IPS-15b (cell line): ENCODE results near the gene SLC4A11.
A peak's percentile ranks its signal among the peaks of the same experiment; 100 is the strongest.

Experiments used
- H3K27me3 ChIP-seq: one replicate; pipeline ENCODE4 v1.6.1; 2013; ENCODE audit warnings: low read length; ENCODE audit not compliant: control insufficient read depth, insufficient read depth
- H3K36me3 ChIP-seq: one replicate; pipeline ENCODE4 v1.6.1; 2013; ENCODE audit warnings: low read length; ENCODE audit not compliant: control insufficient read depth, insufficient read depth
- H3K4me1 ChIP-seq: one replicate; pipeline ENCODE4 v1.6.1; 2013; ENCODE audit warnings: mild to moderate bottlenecking, low read length; ENCODE audit not compliant: control insufficient read depth, insufficient read depth
- H3K4me3 ChIP-seq: one replicate; pipeline ENCODE4 v1.5.1; 2013; ENCODE audit warnings: low read depth, low read length
- H3K9ac ChIP-seq: one replicate; pipeline ENCODE4 v1.6.1; 2013; ENCODE audit warnings: low read depth, mild to moderate bottlenecking, low read length
- H3K9me3 ChIP-seq: one replicate; pipeline ENCODE4 v1.6.1; 2013; ENCODE audit warnings: mild to moderate bottlenecking, low read length; ENCODE audit not compliant: control insufficient read depth, insufficient read depth

SLC4A11 gene

DNA sequence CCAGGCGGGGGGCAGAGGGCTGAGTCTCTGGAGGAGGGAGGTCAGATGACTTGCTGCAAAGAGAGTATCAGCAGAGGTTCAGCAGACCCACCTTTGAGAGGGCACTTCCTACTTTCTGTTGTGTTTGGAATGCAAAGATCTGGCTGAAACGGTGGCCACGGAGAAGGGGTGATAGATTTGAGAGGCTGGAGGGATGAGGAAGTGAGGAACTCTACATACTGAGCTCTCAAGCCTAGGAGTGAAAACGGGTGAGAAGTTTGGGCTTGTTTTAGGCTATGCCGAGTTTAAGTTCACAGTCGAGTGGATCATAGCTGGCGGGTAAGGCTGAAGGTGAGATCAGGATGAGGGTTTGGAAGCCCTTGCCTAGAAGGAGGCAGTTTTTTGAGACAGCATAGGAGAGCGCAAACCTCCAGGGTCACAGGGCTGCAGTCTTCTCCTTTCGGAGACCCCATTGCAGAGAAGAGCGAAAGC, 30.2 kb downstream of the SLC4A11 start:
- peak overlapping the region; percentile 92 for H3K4me3 ChIP-seq
- no peaks in the 10 kb centered on the region for H3K9me3 ChIP-seq
- no peaks in the 10 kb centered on the region for H3K27me3 ChIP-seq
- H3K36me3 ChIP-seq, result peaks cover 6% of the 10 kb centered on the region
- H3K4me1 ChIP-seq, result no peaks in the 10 kb centered on the region
- peak overlapping the region; percentile 98 for H3K9ac ChIP-seq

- Histone ChIP-seq H3K36me3 (peaks cover 12% of the 10 kb centered on the region), H3K9ac (peak within 1 kb of the TSS; percentile 92), H3K4me3 (peak within 1 kb of the TSS; percentile 94), H3K9me3 (no peaks in the 10 kb centered on the region), H3K27me3 (no peaks in the 10 kb centered on the region), H3K4me1 (no peaks in the 10 kb centered on the region)
Measured at GRCh38 chr20:3204124-3204794, 34.7 kb downstream of the SLC4A11 start, which contains the start of gene DDRGK1. Gene DDRGK1, minus strand, starts transcription at chr20:3204682. Its CDS starts 55 bp downstream, at chr20:3204627.

GRCh38 chr20:3203315-3204123, 35.5 kb downstream of the SLC4A11 start:
- Histone ChIP-seq H3K27me3 (no peaks in the 10 kb centered on the region), H3K4me1 (no peaks in the 10 kb centered on the region), H3K9me3 (no peaks in the 10 kb centered on the region), H3K36me3 (peaks cover 15% of the 10 kb centered on the region), H3K9ac (peak overlapping the region; percentile 92), H3K4me3 (peak overlapping the region; percentile 94)

DNA sequence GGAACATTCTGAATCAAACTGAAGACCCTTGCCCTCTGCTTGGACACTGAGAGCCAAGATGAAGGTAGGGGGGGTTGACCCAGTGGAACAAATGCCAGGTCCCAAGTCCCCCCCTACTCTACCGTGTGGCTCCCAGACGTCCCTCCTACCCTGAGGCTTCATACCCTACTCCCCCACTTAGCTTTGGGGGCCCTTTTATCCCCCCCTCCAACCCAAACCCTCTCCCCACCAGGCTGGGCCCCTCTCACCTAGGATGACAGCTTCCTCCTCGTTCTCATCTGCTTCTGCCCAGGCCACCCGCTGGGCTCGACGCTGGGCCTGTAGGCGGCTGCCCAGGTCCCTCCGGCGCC, 36.0 kb downstream of the SLC4A11 start:
- H3K36me3 ChIP-seq, result peaks cover 15% of the 10 kb centered on the region
- H3K4me1 ChIP-seq, result no peaks in the 10 kb centered on the region
- peak overlapping the region; percentile 94 for H3K4me3 ChIP-seq
- no peaks in the 10 kb centered on the region for H3K27me3 ChIP-seq
- H3K9ac ChIP-seq, result no peak overlapping the region
- H3K9me3 ChIP-seq, result no peaks in the 10 kb centered on the region

DNA sequence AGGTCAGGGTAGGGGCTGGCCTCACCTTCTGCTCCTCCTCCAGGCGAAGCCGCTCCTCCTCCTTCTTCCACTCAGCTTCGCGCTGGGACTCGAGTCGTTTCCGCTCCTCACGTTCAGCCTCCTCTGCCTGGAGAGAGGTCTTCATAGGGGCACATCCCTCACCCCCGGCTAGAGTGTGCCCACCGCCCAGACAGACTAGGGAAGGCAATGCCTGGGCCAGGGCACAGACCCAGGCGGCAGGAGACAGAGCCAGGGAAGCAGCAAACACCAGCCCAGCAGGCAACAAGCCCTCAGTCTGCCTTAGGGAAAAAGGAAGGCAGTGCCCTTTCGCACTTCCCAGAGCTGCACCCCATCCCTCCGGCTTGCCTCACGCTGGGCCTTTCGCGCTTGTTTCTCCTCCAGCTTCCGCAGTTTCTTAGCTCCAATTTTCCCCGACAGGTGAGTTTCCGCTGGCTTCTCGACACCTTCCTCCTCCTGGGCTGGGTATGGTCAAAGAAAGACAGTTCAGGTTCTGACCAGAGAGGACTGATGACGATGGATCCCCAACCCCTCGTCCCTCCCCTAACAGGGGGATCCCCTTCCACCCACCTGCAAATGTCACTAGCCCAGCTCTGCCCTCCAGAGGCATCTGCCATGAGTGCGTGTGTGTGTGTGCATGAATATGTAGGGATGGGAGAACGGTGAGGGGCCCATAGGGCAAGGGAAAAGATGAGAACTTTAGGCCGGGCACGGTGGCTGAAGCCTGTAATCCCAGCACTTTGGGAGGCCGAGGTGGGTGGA, 38.8 kb downstream of the SLC4A11 start:
- no peaks in the 10 kb centered on the region for H3K27me3 ChIP-seq
- H3K4me1 ChIP-seq, result no peaks in the 10 kb centered on the region
- no peak overlapping the region for H3K4me3 ChIP-seq
- H3K9ac ChIP-seq, result no peak overlapping the region
- no peaks in the 10 kb centered on the region for H3K9me3 ChIP-seq
- H3K36me3 ChIP-seq, result peaks cover 27% of the 10 kb centered on the region

GRCh38 chr20:3199206-3199605, 39.8 kb downstream of the SLC4A11 start:
- Histone ChIP-seq H3K27me3 (no peaks in the 10 kb centered on the region), H3K4me3 (no peak overlapping the region), H3K9ac (no peak overlapping the region), H3K36me3 (peaks cover 37% of the 10 kb centered on the region), H3K4me1 (no peaks in the 10 kb centered on the region), H3K9me3 (no peaks in the 10 kb centered on the region)

- Histone ChIP-seq H3K9me3 (no peaks in the 10 kb centered on the region), H3K4me3 (no peak overlapping the region), H3K9ac (no peak overlapping the region), H3K4me1 (no peaks in the 10 kb centered on the region), H3K27me3 (no peaks in the 10 kb centered on the region), H3K36me3 (peaks cover 57% of the 10 kb centered on the region)
Measured at GRCh38 chr20:3195590-3196237, 43.3 kb downstream of the SLC4A11 start.

- Histone ChIP-seq H3K4me1 (no peaks in the 10 kb centered on the region), H3K27me3 (no peaks in the 10 kb centered on the region), H3K4me3 (no peak overlapping the region), H3K36me3 (peaks cover 54% of the 10 kb centered on the region), H3K9ac (no peak overlapping the region), H3K9me3 (no peaks in the 10 kb centered on the region)
Measured at GRCh38 chr20:3194617-3195280, 44.2 kb downstream of the SLC4A11 start.

DNA sequence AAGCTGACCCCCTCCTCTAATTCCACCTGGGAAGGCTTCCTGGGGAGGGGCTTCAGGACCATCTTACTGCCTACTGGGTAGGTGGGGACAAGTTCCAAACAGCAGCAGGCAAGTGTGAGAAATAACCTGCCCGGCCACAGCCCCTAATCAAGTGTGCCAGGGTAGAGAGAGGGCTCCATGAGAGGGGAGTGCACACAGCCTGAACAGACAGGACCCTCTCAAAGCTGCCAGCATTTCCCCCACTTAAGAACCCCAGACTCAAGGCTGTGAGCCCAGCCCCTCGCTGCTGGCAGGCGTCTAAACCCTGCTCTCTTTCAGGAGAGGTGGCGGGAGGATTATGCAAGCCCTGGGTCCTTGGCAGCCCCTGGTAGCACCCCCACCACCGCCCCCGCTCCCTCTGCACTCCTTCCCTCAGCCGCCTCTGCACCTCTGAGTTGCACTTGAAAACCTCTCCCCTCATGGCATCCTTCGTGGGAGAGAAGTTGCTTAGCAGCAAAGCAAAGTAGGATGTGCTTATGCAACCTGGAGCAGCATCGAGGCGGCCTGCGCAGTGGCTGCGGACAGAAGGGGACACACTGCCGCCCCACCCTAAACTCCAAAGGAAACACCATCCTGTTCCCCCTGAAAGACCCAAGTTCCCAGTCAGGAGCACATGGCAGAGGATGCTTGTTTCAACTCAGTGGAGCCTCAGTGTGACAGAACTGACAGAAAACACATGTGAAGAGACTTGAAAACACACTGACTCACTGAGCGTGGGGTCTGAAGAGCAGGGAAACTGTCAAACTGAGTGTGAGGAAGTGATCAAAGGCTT, 45.0 kb downstream of the SLC4A11 start:
- Histone ChIP-seq H3K9ac (no peak overlapping the region), H3K27me3 (no peaks in the 10 kb centered on the region), H3K4me1 (peaks cover 2% of the 10 kb centered on the region), H3K4me3 (no peak overlapping the region), H3K9me3 (no peaks in the 10 kb centered on the region), H3K36me3 (peaks cover 48% of the 10 kb centered on the region)

DNA sequence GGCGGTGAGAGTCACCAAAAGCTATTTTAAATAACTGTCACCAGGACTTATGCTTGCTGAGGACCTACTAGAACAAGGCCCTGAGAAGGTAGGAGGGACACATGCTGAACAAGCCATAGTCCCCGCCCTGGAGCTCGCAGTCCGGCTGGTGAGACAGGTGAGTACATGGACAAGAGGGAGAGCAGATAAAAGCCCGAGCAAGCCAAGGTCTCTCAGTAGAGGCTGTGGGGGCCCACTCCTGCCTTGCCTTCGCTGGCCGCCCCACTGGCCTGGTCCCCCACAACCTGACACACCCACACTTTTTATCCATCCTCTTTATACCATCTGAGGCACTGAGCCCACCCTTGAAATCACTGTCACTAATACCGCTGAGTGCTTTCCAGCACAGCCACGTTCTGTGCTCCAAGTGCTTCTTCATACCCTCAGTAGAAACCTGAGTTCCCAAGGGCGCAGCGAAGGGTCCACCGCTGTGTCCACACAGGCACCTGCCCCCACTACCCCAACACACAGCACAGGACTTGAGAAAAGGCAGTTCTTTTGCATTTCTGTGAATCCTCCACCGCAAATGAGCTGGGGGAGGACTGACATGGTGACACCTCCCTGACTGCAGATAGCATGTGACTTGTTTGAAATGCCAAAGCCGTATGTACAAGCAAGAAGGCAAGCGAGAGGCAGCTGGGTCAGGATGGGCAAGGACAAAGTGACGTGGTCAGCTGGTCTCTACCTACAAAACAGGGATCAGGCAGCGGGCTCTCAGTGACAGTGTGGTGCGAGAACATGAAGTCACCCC, 46.6 kb downstream of the SLC4A11 start:
- no peaks in the 10 kb centered on the region for H3K9me3 ChIP-seq
- H3K4me3 ChIP-seq, result no peak overlapping the region
- H3K36me3 ChIP-seq, result peaks cover 45% of the 10 kb centered on the region
- H3K9ac ChIP-seq, result no peak overlapping the region
- H3K27me3 ChIP-seq, result no peaks in the 10 kb centered on the region
- peaks cover 2% of the 10 kb centered on the region for H3K4me1 ChIP-seq
